HUES48 (cell line): ENCODE data around the gene WNT7B.
A peak's percentile ranks its signal among the peaks of the same experiment; 100 is the strongest.

ENCODE experiments used
- H3K27ac ChIP-seq: one replicate; pipeline ENCODE4 v1.7.0; 2013; ENCODE audit warnings: low read depth, low read length, inconsistent platforms
- H3K27me3 ChIP-seq: 2 replicates; pipeline ENCODE4 v1.6.1; 2013; ENCODE audit warnings: mild to moderate bottlenecking, low read length; ENCODE audit not compliant: control insufficient read depth, insufficient read depth
- H3K36me3 ChIP-seq: 2 replicates; pipeline ENCODE4 v1.6.1; 2013; ENCODE audit warnings: low read length; ENCODE audit not compliant: control insufficient read depth, insufficient read depth
- H3K4me1 ChIP-seq: 2 replicates; pipeline ENCODE4 v1.6.1; 2013; ENCODE audit warnings: mild to moderate bottlenecking, low read length; ENCODE audit not compliant: control insufficient read depth, insufficient read depth
- H3K4me3 ChIP-seq: 2 replicates; pipeline ENCODE4 v1.5.1; 2013; ENCODE audit warnings: mild to moderate bottlenecking, low read depth, low read length
- H3K9ac ChIP-seq: 2 replicates; pipeline ENCODE4 v1.6.1; 2013; ENCODE audit warnings: mild to moderate bottlenecking, low read depth, low read length, moderate library complexity
- H3K9me3 ChIP-seq: 2 replicates; pipeline ENCODE4 v1.6.1; 2013; ENCODE audit warnings: low read length; ENCODE audit not compliant: control insufficient read depth, insufficient read depth

Gene WNT7B

DNA sequence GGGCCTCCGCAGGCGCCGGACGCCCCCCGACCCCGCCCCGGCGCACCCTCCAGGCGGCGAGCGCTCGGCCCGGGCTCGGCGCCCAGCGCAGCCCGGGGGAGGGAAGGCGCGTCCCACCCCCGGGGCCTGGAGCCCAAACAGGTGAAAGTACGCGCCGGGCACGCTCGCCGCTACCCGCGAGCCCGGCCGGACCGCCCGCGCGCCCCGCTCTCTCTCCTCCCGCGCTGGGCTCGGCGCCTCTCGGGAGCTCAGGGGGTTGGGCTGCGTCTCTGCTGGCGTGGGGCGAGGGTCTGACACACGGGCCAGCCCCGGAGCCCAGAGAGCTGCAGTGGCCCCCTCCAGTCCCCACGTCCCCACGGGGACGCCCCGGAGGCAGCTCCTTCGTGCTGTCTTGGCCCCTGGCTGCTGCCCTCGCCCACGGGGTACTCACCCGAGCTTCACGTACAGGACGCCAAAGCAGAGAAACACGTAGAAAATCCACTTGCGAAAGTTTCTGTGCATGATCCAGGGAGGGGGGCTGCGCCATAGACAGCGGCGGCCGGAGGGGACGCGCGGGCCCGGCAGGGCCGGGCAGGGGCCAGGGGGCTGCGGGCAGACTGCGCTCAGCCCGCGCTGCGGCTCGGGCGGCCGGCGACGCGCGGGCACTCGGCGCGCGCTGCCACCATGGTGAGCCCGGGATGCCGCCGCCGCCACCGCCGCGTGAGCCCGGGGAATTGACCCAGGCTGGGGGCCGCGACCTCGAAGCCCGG, 534 bp downstream of the WNT7B start:
- peak overlapping the region; percentile 52 for H3K4me3 ChIP-seq
- H3K9me3 ChIP-seq: peaks cover 12% of the 10 kb centered on the region
- H3K27ac ChIP-seq: no peak overlapping the region
- H3K36me3 ChIP-seq: no peaks in the 10 kb centered on the region
- peaks cover 24% of the 10 kb centered on the region for H3K4me1 ChIP-seq
- no peak overlapping the region for H3K9ac ChIP-seq
- peaks cover 82% of the 10 kb centered on the region for H3K27me3 ChIP-seq

DNA sequence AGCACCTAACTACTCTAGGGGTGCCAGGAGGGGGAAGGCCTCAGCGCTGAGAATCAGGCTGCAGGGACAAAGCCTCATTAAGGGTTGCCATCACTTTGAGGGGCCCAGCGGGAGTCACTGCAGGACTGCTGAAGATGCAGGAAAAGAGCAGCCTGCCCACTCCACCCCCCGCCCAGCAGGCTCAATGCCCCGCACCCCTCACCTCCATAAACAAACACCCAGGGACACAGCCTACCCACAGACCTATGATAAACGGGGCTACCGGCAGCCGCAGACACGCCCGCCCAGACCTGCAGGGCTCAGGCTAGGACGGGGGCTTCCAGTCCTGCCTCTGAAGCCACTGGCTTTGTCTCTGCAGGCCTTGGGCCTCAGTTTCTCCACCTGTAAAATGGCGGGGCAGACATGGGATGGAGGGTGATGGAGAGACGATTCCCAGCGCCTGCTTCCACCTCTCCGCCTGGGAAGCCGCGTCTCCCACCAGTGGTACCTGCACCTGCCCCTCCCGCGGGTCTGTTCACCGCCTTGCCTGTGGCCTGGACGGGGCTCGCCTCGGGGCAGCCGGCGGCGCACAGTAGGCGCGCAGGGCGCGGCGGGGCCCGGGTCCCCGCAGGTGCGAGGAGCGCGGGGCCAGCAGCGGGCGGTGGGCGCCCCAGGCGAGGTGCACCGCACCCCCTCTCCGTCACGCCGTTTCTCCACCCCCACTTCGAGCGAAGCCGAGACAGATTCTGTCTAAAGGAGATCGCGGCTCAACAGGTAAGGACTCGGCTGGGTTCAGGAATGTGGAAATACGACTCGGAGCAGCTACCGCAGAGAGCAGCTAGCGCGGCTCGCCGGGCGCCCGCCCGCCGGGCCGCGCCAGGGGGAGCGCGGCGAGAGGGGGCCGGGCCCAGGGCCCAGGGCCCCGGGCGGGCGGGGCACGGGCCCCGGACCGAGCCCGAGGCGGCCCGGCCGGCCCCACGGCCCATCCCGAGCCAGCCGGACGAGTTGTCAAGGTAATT, 1.5 kb downstream of the WNT7B start:
- peaks cover 91% of the 10 kb centered on the region for H3K27me3 ChIP-seq

DNA sequence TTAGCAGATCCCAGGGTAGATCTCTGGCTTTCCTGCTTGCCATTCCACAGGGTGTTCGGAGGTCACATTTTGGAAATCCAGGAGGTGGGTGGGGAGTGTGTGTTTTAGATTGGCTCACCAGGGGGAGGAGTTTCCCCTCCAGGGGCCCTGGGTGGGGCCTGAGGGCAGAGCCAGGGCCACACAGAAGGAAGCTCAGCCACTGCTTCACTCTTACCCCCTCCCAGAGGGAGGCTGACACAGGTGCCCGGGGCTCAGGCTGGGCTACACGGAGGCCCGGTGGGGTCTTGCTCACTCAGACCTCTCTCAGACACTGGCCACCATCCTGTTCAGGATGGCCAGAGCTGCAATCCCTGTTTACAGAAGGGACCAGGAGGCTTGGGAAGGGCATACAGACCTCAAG, 2.5 kb downstream of the WNT7B start:
- peaks cover 12% of the 10 kb centered on the region for H3K9me3 ChIP-seq
- no peak overlapping the region for H3K27ac ChIP-seq
- peaks cover 26% of the 10 kb centered on the region for H3K4me1 ChIP-seq
- peaks cover 96% of the 10 kb centered on the region for H3K27me3 ChIP-seq
- no peak overlapping the region for H3K9ac ChIP-seq
- H3K36me3 ChIP-seq: no peaks in the 10 kb centered on the region
- no peak overlapping the region for H3K4me3 ChIP-seq

More for the DNA sequence above, 1.5 kb downstream of the WNT7B start:
- H3K27ac ChIP-seq: no peak overlapping the region
- H3K4me1 ChIP-seq: peaks cover 26% of the 10 kb centered on the region
- H3K36me3 ChIP-seq: no peaks in the 10 kb centered on the region
- no peak overlapping the region for H3K9ac ChIP-seq
- peaks cover 12% of the 10 kb centered on the region for H3K9me3 ChIP-seq
- H3K4me3 ChIP-seq: peak overlapping the region; percentile 44; the same call in 1 of the 2 replicates

DNA sequence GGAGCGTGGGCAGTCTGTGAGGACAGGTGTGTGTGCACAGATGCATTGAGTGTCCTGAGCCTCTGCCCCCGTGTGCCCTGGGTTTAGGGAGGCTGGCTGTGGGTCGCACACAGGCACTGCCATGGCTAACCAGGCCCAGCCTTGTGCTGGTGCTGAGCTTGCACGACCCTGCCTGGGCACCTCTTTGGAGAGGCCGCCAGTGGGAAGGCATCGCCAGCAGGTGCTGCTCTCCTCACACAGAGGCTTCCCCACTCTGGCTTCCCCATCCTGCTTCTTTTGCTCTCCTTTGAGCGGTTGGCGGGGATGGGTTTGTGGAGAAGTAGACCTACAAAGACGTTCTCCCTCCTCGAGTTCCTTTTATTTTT, 4.1 kb downstream of the WNT7B start:
- Histone ChIP-seq H3K4me3 (no peak overlapping the region), H3K27me3 (peaks cover 95% of the 10 kb centered on the region), H3K36me3 (no peaks in the 10 kb centered on the region), H3K9ac (no peak overlapping the region), H3K9me3 (peaks cover 12% of the 10 kb centered on the region), H3K4me1 (peaks cover 25% of the 10 kb centered on the region), H3K27ac (no peak overlapping the region)

DNA sequence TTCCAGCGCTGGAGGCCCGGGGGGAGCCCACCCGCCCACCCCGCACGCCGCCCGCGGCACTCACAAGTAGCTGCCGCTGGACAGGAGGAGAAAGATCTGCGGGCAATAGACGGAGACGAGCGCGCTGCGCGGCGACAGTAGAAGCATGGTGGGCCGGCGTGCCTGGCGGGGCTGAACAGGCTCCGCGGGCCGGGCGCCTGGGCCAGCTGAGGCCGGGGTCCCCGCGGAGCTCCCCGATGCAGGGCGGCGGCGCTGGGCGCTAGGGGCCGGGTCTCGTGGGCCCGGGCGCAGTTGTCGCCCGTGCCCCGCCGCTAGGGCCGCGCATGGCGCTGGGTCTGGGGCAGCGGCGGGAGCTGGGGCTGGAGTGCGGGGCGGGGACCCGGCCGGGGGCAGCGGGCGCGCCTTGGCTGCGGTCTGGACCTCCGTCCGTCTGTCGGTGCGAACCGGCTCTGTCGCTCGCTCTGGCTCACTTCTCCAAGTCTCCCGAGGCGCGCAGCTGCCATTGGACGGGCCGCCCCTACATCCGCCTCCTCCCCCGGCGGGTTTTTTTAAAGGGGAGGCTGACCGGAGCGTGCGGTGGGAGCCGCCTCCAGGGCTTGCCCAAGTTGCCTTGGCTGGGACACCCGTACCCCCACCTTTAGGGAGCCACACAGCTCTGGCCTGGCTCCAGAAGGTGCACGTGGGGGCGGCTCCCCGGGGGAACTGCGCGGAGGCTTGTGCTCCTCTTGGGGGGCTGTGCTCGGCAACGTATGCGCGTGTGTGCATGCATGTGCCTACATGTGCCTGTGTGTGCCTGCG, 4.7 kb downstream of the WNT7B start:
- H3K36me3 ChIP-seq: no peaks in the 10 kb centered on the region
- H3K9ac ChIP-seq: no peak overlapping the region
- H3K9me3 ChIP-seq: peaks cover 12% of the 10 kb centered on the region
- peaks cover 20% of the 10 kb centered on the region; the same call in 1 of the 2 replicates for H3K4me1 ChIP-seq
- H3K27me3 ChIP-seq: peaks cover 92% of the 10 kb centered on the region
- peak overlapping the region; percentile 35; the same call in 1 of the 2 replicates for H3K4me3 ChIP-seq
- H3K27ac ChIP-seq: no peak overlapping the region

DNA sequence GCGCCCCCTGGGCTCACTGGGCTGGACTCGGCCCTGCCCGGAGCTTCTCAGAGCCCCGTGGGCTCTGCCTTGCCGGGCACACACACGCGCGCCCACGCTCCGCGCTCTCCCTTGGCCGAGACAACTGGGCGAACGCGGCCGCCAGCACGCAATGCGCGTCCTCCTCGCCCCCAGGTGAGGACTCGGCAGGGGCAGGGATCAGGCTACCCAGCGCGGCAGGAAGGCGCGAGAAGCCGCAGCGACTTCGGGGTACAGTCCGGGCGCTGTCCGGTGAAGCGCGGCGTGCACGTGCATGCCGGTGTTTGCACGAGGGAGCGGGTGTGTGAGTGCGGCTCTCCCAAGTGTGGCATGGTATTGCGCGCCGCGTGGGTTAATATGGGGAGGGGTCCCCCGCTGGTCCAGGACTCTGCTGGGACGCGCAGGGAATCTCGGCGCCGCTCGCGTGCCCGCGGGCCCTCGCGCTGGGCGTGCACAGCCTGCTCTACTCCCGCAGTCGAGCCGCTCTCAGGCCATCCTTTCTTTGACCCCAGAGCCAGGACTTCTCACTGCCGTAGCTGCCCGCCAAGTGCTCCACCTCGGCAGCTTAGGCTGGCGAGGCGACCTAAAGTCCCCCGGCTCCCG, 5.4 kb downstream of the WNT7B start:
- Histone ChIP-seq H3K9ac (no peak overlapping the region), H3K27me3 (peaks cover 84% of the 10 kb centered on the region), H3K27ac (no peak overlapping the region), H3K4me1 (peaks cover 20% of the 10 kb centered on the region; the same call in 1 of the 2 replicates), H3K36me3 (no peaks in the 10 kb centered on the region), H3K9me3 (peaks cover 12% of the 10 kb centered on the region), H3K4me3 (peak overlapping the region; percentile 48)

DNA sequence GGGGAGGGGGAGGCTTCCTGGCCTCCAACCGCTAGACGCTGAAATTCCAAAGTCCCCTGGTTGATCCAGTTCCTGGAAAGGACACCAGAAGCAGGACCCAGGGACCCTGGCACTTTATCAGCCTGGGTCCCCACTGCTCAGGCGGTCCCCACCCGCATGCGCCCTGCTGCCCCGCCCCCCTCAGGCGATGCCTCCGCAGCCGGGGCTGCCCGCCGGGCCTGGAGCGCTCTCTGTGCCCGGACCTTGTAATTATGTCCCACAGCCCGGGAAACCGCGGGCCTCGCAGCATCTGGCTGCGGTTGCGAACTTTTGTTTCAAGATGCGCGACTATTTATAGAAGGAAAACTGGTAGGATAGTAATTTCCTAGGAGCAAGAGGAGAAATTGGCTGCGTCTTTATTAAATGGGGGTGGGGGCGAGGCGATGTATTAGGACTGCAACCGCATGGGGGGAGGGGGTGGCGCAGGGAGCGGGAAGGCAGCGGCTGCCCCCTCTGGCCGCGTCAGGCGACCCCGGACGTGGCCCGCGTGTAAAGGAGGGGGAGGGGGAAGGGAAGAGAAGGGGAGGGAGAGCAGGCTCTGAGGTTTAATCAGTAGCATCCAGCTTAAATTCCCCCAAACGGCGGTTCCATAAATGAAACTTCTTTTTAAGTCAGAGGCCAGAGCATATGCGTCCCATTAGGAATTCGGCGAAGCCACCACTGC, 6.1 kb downstream of the WNT7B start:
- Histone ChIP-seq H3K9ac (no peak overlapping the region), H3K4me1 (peaks cover 20% of the 10 kb centered on the region; the same call in 1 of the 2 replicates), H3K9me3 (peaks cover 12% of the 10 kb centered on the region), H3K27me3 (peaks cover 78% of the 10 kb centered on the region), H3K4me3 (peak overlapping the region; percentile 48; the same call in 1 of the 2 replicates), H3K27ac (no peak overlapping the region), H3K36me3 (no peaks in the 10 kb centered on the region)

DNA sequence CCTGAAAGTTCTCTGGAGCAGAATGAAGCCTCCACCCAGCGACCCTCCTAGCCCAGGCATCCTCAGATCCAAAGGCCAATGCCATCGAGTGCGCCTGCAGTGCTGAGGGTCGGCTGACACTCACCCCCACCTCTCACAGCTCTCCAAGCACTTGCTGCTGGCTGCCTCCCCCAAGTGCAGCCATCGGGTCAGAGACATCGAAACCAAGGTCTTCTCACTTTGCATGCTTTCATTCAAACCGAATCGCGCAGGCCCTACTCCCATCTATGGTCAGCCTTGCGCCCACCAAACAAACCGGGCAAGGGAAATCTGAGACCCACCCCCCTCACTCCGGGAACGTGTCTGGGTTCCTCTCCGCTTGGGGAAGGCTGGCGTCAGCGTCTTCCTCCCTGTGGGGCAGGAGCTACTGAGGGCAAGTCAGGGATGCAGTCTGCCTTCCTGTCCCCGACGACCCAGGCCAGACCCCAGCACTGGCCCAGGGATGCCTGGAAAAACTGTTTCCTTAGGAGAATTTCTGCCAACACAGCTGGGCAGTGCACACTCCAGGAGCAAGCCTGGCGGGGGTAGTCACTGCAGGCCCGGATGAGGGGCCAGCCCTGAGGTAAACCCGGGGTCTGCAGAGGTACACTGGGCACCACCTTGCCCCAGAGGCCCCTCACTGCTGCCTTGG, 7.0 kb downstream of the WNT7B start:
- Histone ChIP-seq H3K27ac (no peak overlapping the region), H3K9me3 (peaks cover 12% of the 10 kb centered on the region), H3K27me3 (peaks cover 69% of the 10 kb centered on the region), H3K4me3 (no peak overlapping the region), H3K9ac (no peak overlapping the region), H3K4me1 (peaks cover 13% of the 10 kb centered on the region; the same call in 1 of the 2 replicates), H3K36me3 (no peaks in the 10 kb centered on the region)

DNA sequence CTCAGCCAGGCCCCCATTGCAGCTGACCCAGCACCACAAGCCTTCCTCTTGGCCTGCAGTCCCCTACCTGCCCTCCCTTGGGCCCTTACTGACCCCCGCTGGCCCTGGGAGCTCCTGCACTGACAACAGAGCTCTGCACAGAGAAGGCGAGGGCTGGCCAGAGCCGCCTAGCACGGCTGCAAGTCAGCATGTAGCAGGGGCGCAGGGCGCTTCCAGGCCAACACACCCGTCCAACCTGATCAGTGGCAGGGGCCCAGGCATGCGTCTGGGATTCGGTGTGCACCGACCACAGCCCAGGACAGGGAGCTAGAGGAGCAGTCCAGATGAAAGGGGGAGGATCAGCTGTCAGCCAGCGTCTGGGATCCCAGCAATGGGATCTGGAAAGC, 7.6 kb downstream of the WNT7B start:
- no peak overlapping the region for H3K9ac ChIP-seq
- H3K36me3 ChIP-seq: no peaks in the 10 kb centered on the region
- peaks cover 12% of the 10 kb centered on the region for H3K9me3 ChIP-seq
- peaks cover 8% of the 10 kb centered on the region; the same call in 1 of the 2 replicates for H3K4me1 ChIP-seq
- H3K27ac ChIP-seq: no peak overlapping the region
- H3K4me3 ChIP-seq: no peak overlapping the region
- peaks cover 64% of the 10 kb centered on the region for H3K27me3 ChIP-seq
